ENCODE data around the gene SPOCK1. TPM values are rescaled to one million over a fixed set of nuclear protein-coding genes. Genes with fewer than 3 reads are reported as not detected.

SPOCK1 gene
- total and polyA plus RNA-seq, 9 of the 15 experiments (the other 6 are each of a cell fraction or from before 2014, with no cell fraction given) = 0.01 to 0.35 (median 0.04) TPM; not detected in 6

- Histone ChIP-seq H3K9me1 (ENCODE audit: control insufficient read depth, insufficient read depth, low read length) (peaks cover 3% of the 10 kb centered on the region), H3K79me2 (ENCODE audit: control insufficient read depth, insufficient read depth, low read length) (no peaks in the 10 kb centered on the region), H3K36me3 (ENCODE audit: control insufficient read depth, insufficient read depth, low read length) (no peaks in the 10 kb centered on the region), H3K4me2 (ENCODE audit: insufficient read depth, low read length) (no peak overlapping the region), H3K27ac (ENCODE audit: extremely low read depth, low read depth, low read length) (no peak overlapping the region), H3K4me3 (no peak overlapping the region), H3K4me1 (replicated peaks in 1 of 2; ENCODE audit: control insufficient read depth in 2 of 2, insufficient read depth in 2 of 2, low read length in 2 of 2) (no peaks in the 10 kb centered on the region), H3K9ac (ENCODE audit: insufficient read depth in 1 of 2, low read depth in 2 of 2, low read length in 2 of 2) (no peak overlapping the region), H3K27me3 (ENCODE audit: control insufficient read depth in 2 of 2, insufficient read depth in 2 of 2, low read length in 2 of 2) (peaks cover 0 to 12% of the 10 kb centered on the region in 2 experiments; a peak in 2 of 5 replicates), H2AFZ (ENCODE audit: low read depth, low read length) (no peak overlapping the region), H3K9me3 (replicated peaks; ENCODE audit: control insufficient read depth, insufficient read depth, low read depth, low read length) (no peaks in the 10 kb centered on the region), H4K20me1 (replicated peaks; ENCODE audit: control insufficient read depth, insufficient read depth, low read length) (no peaks in the 10 kb centered on the region)
- TF ChIP-seq ZFP1 (CRISPR knock-in tag; IDR thresholded peaks at IDR 0.05) (no peak), SMAD1 (IDR thresholded peaks at IDR 0.05; ENCODE audit: low read depth, low read length, partially characterized antibody) (no peak), ZNF507 (tag; conservative IDR thresholded peaks at IDR 0.05) (no peak), HDAC2 (IDR thresholded peaks at IDR 0.05) (no peak)
- TF ChIP-seq, protein P1, sequence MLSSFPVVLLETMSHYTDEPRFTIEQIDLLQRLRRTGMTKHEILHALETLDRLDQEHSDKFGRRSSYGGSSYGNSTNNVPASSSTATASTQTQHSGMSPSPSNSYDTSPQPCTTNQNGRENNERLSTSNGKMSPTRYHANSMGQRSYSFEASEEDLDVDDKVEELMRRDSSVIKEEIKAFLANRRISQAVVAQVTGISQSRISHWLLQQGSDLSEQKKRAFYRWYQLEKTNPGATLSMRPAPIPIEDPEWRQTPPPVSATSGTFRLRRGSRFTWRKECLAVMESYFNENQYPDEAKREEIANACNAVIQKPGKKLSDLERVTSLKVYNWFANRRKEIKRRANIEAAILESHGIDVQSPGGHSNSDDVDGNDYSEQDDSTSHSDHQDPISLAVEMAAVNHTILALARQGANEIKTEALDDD (IDR thresholded peaks at IDR 0.05) = no peak
- no peak for DNase-seq (ENCODE audit: extremely low read depth in 1 of 4, low spot score in 3 of 4)
- intact Hi-C loops (cut with micrococcal nuclease) = no loop called here
- no TSS peak for BruUV-seq (replicated peaks)
- ATAC-seq = no peak
- in situ Hi-C loops (cut with MboI) = no loop called here
- POLR2A ChIA-PET = interaction anchor here (0.6 kb wide), 1 partner anchor 1108 kb away, joined by 3 read pairs; no protein-coding TSS in a partner anchor
- CTCF ChIA-PET (ENCODE audit: low intra/inter-chr PET ratio) = no interaction called here
- FAIRE-seq = no peak
- 0% methylated on average over 1 of the region's 1 CpG for WGBS (ENCODE audit: insufficient coverage, low coverage, missing lambda C conversion rate)
Measured at GRCh38 chr5:137367951-137368350, 131.2 kb downstream of the SPOCK1 start.

DNA sequence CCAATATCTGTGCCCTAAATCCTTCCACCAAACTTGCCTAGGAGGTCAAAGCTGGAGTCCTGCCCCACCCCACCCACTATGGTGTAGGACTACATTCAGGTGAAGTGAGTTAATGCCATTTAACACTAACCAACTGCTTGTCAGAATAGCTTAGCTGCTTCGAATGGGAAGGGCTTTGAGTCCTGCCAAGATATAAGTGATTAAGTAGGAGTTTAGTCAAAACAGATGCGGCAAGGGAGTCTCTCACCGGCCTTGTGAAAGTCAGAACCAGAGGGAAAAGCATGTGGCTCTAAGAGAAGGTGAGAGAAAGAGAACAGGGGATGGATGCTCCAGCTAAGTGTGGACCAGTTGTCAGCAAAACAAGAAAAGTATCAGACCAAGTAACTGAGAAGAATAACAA lies 132.6 kb downstream of the SPOCK1 start:
- WGBS (ENCODE audit: insufficient coverage, low coverage, missing lambda C conversion rate) = 8% methylated on average over 3 of the region's 3 CpGs
- TF ChIP-seq NRF1 (conservative IDR thresholded peaks at IDR 0.05 in 1 of 2, IDR thresholded peaks at IDR 0.05 in 1 of 2) (no peak), CBX3 (IDR thresholded peaks at IDR 0.05; ENCODE audit: borderline replicate concordance in 1 of 2, low read length in 2 of 2) (no peak), ZNF3 (CRISPR knock-in tag; IDR thresholded peaks at IDR 0.05) (no peak), XRCC3 (IDR thresholded peaks at IDR 0.05) (no peak), ZBTB1 (CRISPR knock-in tag; IDR thresholded peaks at IDR 0.05; ENCODE audit: borderline replicate concordance, low read depth) (no peak), CHD4 (IDR thresholded peaks at IDR 0.05; ENCODE audit: insufficient read depth, insufficient replicate concordance, low read depth, low read length, poor library complexity, severe bottlenecking) (no peak), KDM1A (IDR thresholded peaks at IDR 0.05) (no peak), ZNF165 (CRISPR knock-in tag; IDR thresholded peaks at IDR 0.05; ENCODE audit: borderline replicate concordance) (no peak), MTA2 (IDR thresholded peaks at IDR 0.05; ENCODE audit: low read depth) (no peak), ZNF431 (CRISPR knock-in tag; IDR thresholded peaks at IDR 0.05) (no peak), KLF1 (tag; IDR thresholded peaks at IDR 0.05) (no peak)
- Histone ChIP-seq H4K20me1 (replicated peaks; ENCODE audit: control insufficient read depth, insufficient read depth, low read length) (no peaks in the 10 kb centered on the region), H3K27me3 (ENCODE audit: control insufficient read depth in 2 of 2, insufficient read depth in 2 of 2, low read length in 2 of 2) (peaks cover 0 to 12% of the 10 kb centered on the region in 2 experiments; a peak in 2 of 5 replicates), H2AFZ (ENCODE audit: low read depth, low read length) (no peak overlapping the region), H3K27ac (ENCODE audit: extremely low read depth, low read depth, low read length) (no peak overlapping the region), H3K4me3 (no peak overlapping the region), H3K4me1 (replicated peaks in 1 of 2; ENCODE audit: control insufficient read depth in 2 of 2, insufficient read depth in 2 of 2, low read length in 2 of 2) (no peaks in the 10 kb centered on the region), H3K9me1 (ENCODE audit: control insufficient read depth, insufficient read depth, low read length) (peaks cover 3% of the 10 kb centered on the region), H3K4me2 (ENCODE audit: insufficient read depth, low read length) (no peak overlapping the region), H3K9ac (ENCODE audit: insufficient read depth in 1 of 2, low read depth in 2 of 2, low read length in 2 of 2) (no peak overlapping the region), H3K9me3 (replicated peaks; ENCODE audit: control insufficient read depth, insufficient read depth, low read depth, low read length) (no peaks in the 10 kb centered on the region), H3K79me2 (ENCODE audit: control insufficient read depth, insufficient read depth, low read length) (no peaks in the 10 kb centered on the region), H3K36me3 (ENCODE audit: control insufficient read depth, insufficient read depth, low read length) (no peaks in the 10 kb centered on the region)
- CTCF ChIA-PET (ENCODE audit: low intra/inter-chr PET ratio) = no interaction called here
- ATAC-seq (no peak), FAIRE-seq (no peak), DNase-seq (ENCODE audit: extremely low read depth in 1 of 4, low spot score in 3 of 4) (no peak)
- in situ Hi-C loops (cut with MboI) (no loop called here), intact Hi-C loops (cut with micrococcal nuclease) (no loop called here)
- POLR2A ChIA-PET = no interaction called here
- no TSS peak for BruUV-seq (replicated peaks)
